WTC11 (cell line): ENCODE measurements around the gene CALCA. TPM values are rescaled to one million over a fixed set of nuclear protein-coding genes. Genes with fewer than 3 reads are reported as not detected.

Experiments
- ATAC-seq: fragments of 200-7000 bp; cut with Tn5 transposase; 2 replicates; pipeline ENCODE4 v1.10.0; 2021; ENCODE audit warnings: mild to moderate bottlenecking, moderate library complexity
- Bru-seq: library from RNA; stranded (reverse); fragments of 400-500 nt; gene quantifications from one replicate; lab custom pipeline; 2021; lab: Mats Ljungman, UMichigan
- CTCF ChIA-PET: fragments of 300-600 bp; sonication (Branson Sonifier 250); formaldehyde crosslinking; loops from one replicate; lab custom pipeline; 2021; ENCODE audit warnings: antibody characterized with exemption; lab: Charles Lee
- POLR2A ChIA-PET: fragments of 350-600 bp; sonication (Branson Sonifier 250); formaldehyde crosslinking; loops from one replicate; lab custom pipeline; 2021; ENCODE audit warnings: antibody characterized with exemption; lab: Charles Lee
- DNase-seq: peaks from one replicate; pipeline ENCODE4 v3.0.0; 2021; ENCODE audit warnings: low spot score
- H3K27ac Mint-ChIP-seq: 2 replicates; pipeline ENCODE4 v1.8.0; 2021; ENCODE audit warnings: mixed read lengths
- H3K27me3 Mint-ChIP-seq: 2 replicates; pipeline ENCODE4 v1.8.0; 2021; ENCODE audit warnings: low read depth, mild to moderate bottlenecking, moderate library complexity, mixed read lengths
- H3K36me3 Mint-ChIP-seq: 2 replicates; pipeline ENCODE4 v1.8.0; 2021; ENCODE audit warnings: mixed read lengths
- H3K4me1 Mint-ChIP-seq: 2 replicates; pipeline ENCODE4 v1.8.0; 2022; ENCODE audit warnings: mixed read lengths
- H3K4me3 Mint-ChIP-seq: 2 replicates; pipeline ENCODE4 v1.8.0; 2021; ENCODE audit warnings: mild to moderate bottlenecking, moderate library complexity, mixed read lengths
- H3K9me3 Mint-ChIP-seq: 2 replicates; pipeline ENCODE4 v1.8.0; 2021; ENCODE audit warnings: mixed read lengths
- CREM ChIP-seq: sonication (generic); formaldehyde crosslinking; IDR thresholded peaks from 2 replicates; pipeline ENCODE4 v1.8.1; 2022; ENCODE audit warnings: mild to moderate bottlenecking, missing genetic modification reagents, moderate library complexity
- FOXK1 ChIP-seq: sonication (generic); formaldehyde crosslinking; IDR thresholded peaks from 2 replicates; pipeline ENCODE4 v1.8.0; 2022; ENCODE audit warnings: mild to moderate bottlenecking, moderate library complexity, missing genetic modification reagents
- HMGA2 ChIP-seq: fragments of 250-450 bp; sonication (Bioruptor Pico); IDR thresholded peaks from 2 replicates; pipeline ENCODE4 v1.4.0; 2021; ENCODE audit warnings: mild to moderate bottlenecking, moderate library complexity
- JAZF1 ChIP-seq: fragments of 250-450 bp; sonication (Bioruptor Pico); IDR thresholded peaks from 2 replicates; pipeline ENCODE4 v1.9.0; 2021; ENCODE audit warnings: moderate library complexity, mild to moderate bottlenecking, inconsistent platforms
- NFATC4 ChIP-seq: fragments of 250-450 bp; sonication (Bioruptor Pico); IDR thresholded peaks from 2 replicates; pipeline ENCODE4 v1.9.0; 2021; ENCODE audit warnings: mild to moderate bottlenecking
- SMAD3 ChIP-seq: sonication (generic); formaldehyde crosslinking; IDR thresholded peaks from 2 replicates; pipeline ENCODE4 v1.8.0; 2022; ENCODE audit warnings: missing genetic modification reagents, mild to moderate bottlenecking, borderline replicate concordance
- SOX15 ChIP-seq: fragments of 250-450 bp; sonication (Bioruptor Pico); IDR thresholded peaks from 2 replicates; pipeline ENCODE4 v1.9.0; 2021; ENCODE audit warnings: mild to moderate bottlenecking
- TEAD4 ChIP-seq: sonication (generic); formaldehyde crosslinking; IDR thresholded peaks from 2 replicates; pipeline ENCODE4 v1.8.0; 2022; ENCODE audit warnings: mild to moderate bottlenecking, missing genetic modification reagents
- ZNF138 ChIP-seq: sonication (generic); formaldehyde crosslinking; conservative IDR thresholded peaks from 2 replicates; pipeline ENCODE4 v1.8.1; 2022; ENCODE audit warnings: mild to moderate bottlenecking, moderate library complexity, missing genetic modification reagents
- ZNF232 ChIP-seq: sonication (generic); formaldehyde crosslinking; IDR thresholded peaks from 2 replicates; pipeline ENCODE4 v1.8.0; 2022; ENCODE audit warnings: mild to moderate bottlenecking, missing genetic modification reagents
- ZNF317 ChIP-seq: sonication (generic); formaldehyde crosslinking; IDR thresholded peaks from 2 replicates; pipeline ENCODE4 v1.8.1; 2023; ENCODE audit warnings: low read depth, mild to moderate bottlenecking, moderate library complexity, missing genetic modification reagents, borderline replicate concordance
- ZNF396 ChIP-seq: fragments of 250-450 bp; sonication (Bioruptor Pico); IDR thresholded peaks from 2 replicates; pipeline ENCODE4 v1.8.0; 2021; ENCODE audit warnings: mild to moderate bottlenecking, moderate library complexity, borderline replicate concordance
- ZNF416 ChIP-seq: fragments of 250-450 bp; sonication (Bioruptor Pico); IDR thresholded peaks from 2 replicates; pipeline ENCODE4 v1.9.0; 2021; ENCODE audit warnings: mild to moderate bottlenecking, inconsistent platforms
- long read RNA-seq, 3 experiments: library from RNA in 1 of 3; library from capped mRNA in 1 of 3; library from polyadenylated mRNA in 1 of 3; unstranded in 2 of 3; stranded (forward) in 1 of 3; transcript quantifications; one replicate each; pipeline ENCODE4 v2.0.0, GENCODE V29; 2021
- total RNA-seq: library from RNA; stranded (reverse); gene quantifications from 3 replicates; pipeline ENCODE4 v1.2.3, GENCODE V29; 2021
- TF ChIP-seq, protein P1 (sequence below): sonication (generic); formaldehyde crosslinking; IDR thresholded peaks from 2 replicates; pipeline ENCODE4 v1.8.0; 2022; ENCODE audit warnings: mild to moderate bottlenecking, missing genetic modification reagents
- TF ChIP-seq, protein P2 (sequence below): sonication (generic); formaldehyde crosslinking; IDR thresholded peaks from 2 replicates; pipeline ENCODE4 v1.8.1; 2023; ENCODE audit warnings: mild to moderate bottlenecking, missing genetic modification reagents
- TF ChIP-seq, protein P3 (sequence below): fragments of 250-450 bp; sonication (Bioruptor Pico); IDR thresholded peaks from 2 replicates; pipeline ENCODE4 v1.9.0; 2021; ENCODE audit warnings: mild to moderate bottlenecking
- TF ChIP-seq, protein P4 (sequence below): fragments of 250-450 bp; sonication (Bioruptor Pico); IDR thresholded peaks from 2 replicates; pipeline ENCODE4 v2.1.2; 2022; ENCODE audit warnings: mild to moderate bottlenecking, moderate library complexity
- TF ChIP-seq, protein P5 (sequence below): sonication (generic); formaldehyde crosslinking; IDR thresholded peaks from 2 replicates; pipeline ENCODE4 v1.8.1; 2023; ENCODE audit warnings: mild to moderate bottlenecking, missing genetic modification reagents
- TF ChIP-seq, protein P6 (sequence below): fragments of 250-450 bp; sonication (Bioruptor Pico); IDR thresholded peaks from 2 replicates; pipeline ENCODE4 v1.8.0; 2021; ENCODE audit warnings: mild to moderate bottlenecking
- TF ChIP-seq, protein P7 (sequence below): sonication (generic); formaldehyde crosslinking; IDR thresholded peaks from 2 replicates; pipeline ENCODE4 v1.8.0; 2022; ENCODE audit warnings: mild to moderate bottlenecking, missing genetic modification reagents

CALCA gene, protein sequence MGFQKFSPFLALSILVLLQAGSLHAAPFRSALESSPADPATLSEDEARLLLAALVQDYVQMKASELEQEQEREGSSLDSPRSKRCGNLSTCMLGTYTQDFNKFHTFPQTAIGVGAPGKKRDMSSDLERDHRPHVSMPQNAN
- total RNA-seq, result 0.41 to 0.62 TPM (median 0.42 TPM) in 3 replicates
- percentile 16 among the genes with signal in this experiment for Bru-seq, nascent RNA
- long read RNA-seq, experiment 1, partial matches to known transcripts, result 0 of 1 reads
- long read RNA-seq, experiment 1, other reads (novel, unspliced or antisense), result 1 of 1 reads
- long read RNA-seq, experiment 2, result 0 reads
- long read RNA-seq, experiment 3, result 0 reads

DNA sequence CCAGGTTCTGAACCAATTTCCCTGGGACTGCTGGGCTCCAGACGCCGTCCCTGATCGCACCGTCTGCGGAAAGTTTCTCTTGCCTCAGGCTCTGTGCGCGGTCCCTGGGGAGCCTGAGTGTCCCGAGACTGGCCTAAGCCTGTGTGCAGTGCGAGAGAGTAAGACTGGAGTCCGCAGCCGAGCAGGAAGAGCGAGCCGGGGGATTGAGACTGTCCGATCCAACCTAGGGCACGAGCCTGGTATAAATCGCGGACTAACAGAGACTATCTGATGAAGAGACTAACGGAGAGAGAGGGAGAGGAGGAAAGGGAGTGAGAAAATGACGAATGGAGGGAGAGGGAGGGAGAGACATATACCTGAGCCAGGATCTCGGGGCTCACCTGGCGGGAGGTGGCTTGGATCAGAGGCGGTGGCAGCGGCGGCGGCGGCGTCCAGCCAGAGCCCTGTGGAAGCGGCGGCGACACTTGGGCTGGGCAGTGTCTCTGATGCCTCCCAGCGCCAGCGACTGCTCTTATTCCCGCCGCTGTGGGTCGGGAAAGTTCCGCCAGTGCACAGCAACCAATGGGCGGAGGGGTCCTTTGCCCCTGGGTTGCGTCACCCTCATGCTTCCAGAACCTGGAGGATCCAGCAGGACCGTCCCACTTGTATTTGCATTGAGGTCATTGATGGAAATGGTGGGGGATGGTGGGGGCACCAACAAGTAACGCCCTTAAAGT lies at the start of gene CALCA:
Gene CALCA, minus strand, starts transcription at position 487 of the 716 bp plus-strand sequence. CDS start 1,159 bp downstream, outside the sequence.
- Mint-ChIP-seq H3K4me1 (peaks cover 52% of the 10 kb centered on the region), H3K27me3 (peaks cover 95% of the 10 kb centered on the region), H3K9me3 (no peaks in the 10 kb centered on the region), H3K36me3 (no peaks in the 10 kb centered on the region), H3K27ac (no peak within 1 kb of the TSS), H3K4me3 (peak within 1 kb of the TSS; percentile 71)
- peak; percentile 3; the same call in 1 of the 2 replicates for ATAC-seq
- peak; percentile 67 for DNase-seq
- ChIA-PET POLR2A (interaction anchor here (0.7 kb wide), 1 partner anchor 25 kb away, joined by 9 read pairs; no protein-coding TSS in a partner anchor), CTCF (interaction anchor here (0.9 to 5.3 kb wide), 8 partner anchors 35 to 219 kb away, joined by 3 to 116 read pairs (median 14); partner anchors contain the start of gene CALCB)
- TF ChIP-seq, protein P1, sequence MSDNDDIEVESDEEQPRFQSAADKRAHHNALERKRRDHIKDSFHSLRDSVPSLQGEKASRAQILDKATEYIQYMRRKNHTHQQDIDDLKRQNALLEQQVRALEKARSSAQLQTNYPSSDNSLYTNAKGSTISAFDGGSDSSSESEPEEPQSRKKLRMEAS (CRISPR knock-in tag), result peak; percentile 29; the same call in 1 of the 2 replicates
- no peak for TF ChIP-seq TEAD4

DNA sequence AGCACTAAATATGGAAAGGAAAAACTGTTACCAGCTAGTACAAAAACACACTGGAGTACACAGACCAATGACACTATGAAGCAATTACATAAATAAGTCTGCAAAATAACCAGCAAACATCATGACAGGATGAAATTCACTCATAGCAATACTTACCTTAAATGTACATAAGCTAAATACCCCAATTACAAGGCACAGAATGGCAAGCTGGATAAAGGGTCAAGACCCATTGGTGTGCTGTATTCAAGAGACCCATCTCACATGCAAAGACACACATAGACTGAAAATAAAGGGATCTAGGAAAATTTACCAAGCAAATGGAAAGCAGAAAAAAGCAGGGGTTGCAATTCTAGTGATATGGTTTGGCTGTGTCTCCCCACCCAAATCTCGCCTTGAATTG lies 44.0 kb upstream of the CALCA start:
- CTCF ChIA-PET, result interaction anchor here (0.8 to 1.3 kb wide), 2 partner anchors 11 to 42 kb away, joined by 3 to 6 read pairs; no protein-coding TSS in a partner anchor
- H3K4me1 Mint-ChIP-seq, result no peaks in the 10 kb centered on the region
- DNase-seq (no peak), ATAC-seq (no peak)
- H3K27ac Mint-ChIP-seq, result no peak overlapping the region
- no peak overlapping the region for H3K4me3 Mint-ChIP-seq
- no peak for TF ChIP-seq ZNF416 (CRISPR knock-in tag)
- no peak for TF ChIP-seq CREM (CRISPR knock-in tag)
- no peak for TF ChIP-seq ZNF396
- TF ChIP-seq, protein P2, sequence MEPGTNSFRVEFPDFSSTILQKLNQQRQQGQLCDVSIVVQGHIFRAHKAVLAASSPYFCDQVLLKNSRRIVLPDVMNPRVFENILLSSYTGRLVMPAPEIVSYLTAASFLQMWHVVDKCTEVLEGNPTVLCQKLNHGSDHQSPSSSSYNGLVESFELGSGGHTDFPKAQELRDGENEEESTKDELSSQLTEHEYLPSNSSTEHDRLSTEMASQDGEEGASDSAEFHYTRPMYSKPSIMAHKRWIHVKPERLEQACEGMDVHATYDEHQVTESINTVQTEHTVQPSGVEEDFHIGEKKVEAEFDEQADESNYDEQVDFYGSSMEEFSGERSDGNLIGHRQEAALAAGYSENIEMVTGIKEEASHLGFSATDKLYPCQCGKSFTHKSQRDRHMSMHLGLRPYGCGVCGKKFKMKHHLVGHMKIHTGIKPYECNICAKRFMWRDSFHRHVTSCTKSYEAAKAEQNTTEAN (CRISPR knock-in tag), result no peak
- no peak for TF ChIP-seq NFATC4 (CRISPR knock-in tag)
- TF ChIP-seq, protein P3, sequence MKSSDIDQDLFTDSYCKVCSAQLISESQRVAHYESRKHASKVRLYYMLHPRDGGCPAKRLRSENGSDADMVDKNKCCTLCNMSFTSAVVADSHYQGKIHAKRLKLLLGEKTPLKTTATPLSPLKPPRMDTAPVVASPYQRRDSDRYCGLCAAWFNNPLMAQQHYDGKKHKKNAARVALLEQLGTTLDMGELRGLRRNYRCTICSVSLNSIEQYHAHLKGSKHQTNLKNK (CRISPR knock-in tag), result no peak
- TF ChIP-seq, protein P4, sequence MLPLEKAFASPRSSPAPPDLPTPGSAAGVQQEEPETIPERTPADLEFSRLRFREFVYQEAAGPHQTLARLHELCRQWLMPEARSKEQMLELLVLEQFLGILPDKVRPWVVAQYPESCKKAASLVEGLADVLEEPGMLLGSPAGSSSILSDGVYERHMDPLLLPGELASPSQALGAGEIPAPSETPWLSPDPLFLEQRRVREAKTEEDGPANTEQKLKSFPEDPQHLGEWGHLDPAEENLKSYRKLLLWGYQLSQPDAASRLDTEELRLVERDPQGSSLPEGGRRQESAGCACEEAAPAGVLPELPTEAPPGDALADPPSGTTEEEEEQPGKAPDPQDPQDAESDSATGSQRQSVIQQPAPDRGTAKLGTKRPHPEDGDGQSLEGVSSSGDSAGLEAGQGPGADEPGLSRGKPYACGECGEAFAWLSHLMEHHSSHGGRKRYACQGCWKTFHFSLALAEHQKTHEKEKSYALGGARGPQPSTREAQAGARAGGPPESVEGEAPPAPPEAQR (CRISPR knock-in tag), result no peak
- H3K9me3 Mint-ChIP-seq, result peaks cover 64% of the 10 kb centered on the region
- peaks cover 25% of the 10 kb centered on the region for H3K36me3 Mint-ChIP-seq
- POLR2A ChIA-PET, result no interaction called here
- H3K27me3 Mint-ChIP-seq, result peaks cover 4% of the 10 kb centered on the region

DNA sequence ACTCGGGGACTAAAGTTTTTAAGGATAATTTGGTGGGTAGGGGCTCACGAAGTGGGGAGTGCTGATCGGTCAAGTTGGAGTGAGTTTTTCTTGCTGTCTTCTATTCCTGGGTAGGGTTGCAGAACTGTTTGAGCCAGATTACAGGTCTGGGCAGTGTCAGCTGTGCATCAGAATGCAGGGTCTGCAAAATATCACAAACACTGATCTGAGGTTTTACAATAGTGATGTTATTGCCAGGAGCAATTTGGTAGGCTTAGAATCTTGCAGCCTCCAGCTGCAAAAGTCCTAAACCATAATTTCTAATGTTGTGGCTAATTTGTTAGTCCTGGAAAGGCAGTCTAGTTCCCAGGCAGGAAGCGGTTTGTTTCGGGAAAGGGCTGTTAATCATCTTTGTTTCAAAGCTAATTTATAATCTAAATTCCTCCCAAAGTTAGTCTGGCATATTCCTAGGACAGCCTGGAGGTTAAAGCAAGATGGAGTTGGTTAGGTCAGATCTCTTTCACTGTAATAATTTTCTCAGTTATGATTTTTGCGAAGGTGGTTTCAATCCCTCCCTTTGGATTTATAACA lies 39.7 kb upstream of the CALCA start:
- H3K9me3 Mint-ChIP-seq, result peaks cover 21% of the 10 kb centered on the region
- ATAC-seq (no peak), DNase-seq (no peak)
- no peaks in the 10 kb centered on the region for H3K27me3 Mint-ChIP-seq
- POLR2A ChIA-PET, result no interaction called here
- CTCF ChIA-PET, result interaction anchor here (0.8 to 1.9 kb wide), 4 partner anchors 36 to 63 kb away, joined by 3 to 9 read pairs (median 4); no protein-coding TSS in a partner anchor
- H3K27ac Mint-ChIP-seq, result no peak overlapping the region
- no peaks in the 10 kb centered on the region for H3K4me1 Mint-ChIP-seq
- H3K36me3 Mint-ChIP-seq, result peaks cover 15% of the 10 kb centered on the region
- no peak overlapping the region for H3K4me3 Mint-ChIP-seq
- no peak for TF ChIP-seq SOX15 (CRISPR knock-in tag)
- TF ChIP-seq, protein P5, sequence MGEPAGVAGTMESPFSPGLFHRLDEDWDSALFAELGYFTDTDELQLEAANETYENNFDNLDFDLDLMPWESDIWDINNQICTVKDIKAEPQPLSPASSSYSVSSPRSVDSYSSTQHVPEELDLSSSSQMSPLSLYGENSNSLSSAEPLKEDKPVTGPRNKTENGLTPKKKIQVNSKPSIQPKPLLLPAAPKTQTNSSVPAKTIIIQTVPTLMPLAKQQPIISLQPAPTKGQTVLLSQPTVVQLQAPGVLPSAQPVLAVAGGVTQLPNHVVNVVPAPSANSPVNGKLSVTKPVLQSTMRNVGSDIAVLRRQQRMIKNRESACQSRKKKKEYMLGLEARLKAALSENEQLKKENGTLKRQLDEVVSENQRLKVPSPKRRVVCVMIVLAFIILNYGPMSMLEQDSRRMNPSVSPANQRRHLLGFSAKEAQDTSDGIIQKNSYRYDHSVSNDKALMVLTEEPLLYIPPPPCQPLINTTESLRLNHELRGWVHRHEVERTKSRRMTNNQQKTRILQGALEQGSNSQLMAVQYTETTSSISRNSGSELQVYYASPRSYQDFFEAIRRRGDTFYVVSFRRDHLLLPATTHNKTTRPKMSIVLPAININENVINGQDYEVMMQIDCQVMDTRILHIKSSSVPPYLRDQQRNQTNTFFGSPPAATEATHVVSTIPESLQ, result no peak
- no peak for TF ChIP-seq JAZF1 (CRISPR knock-in tag)
- no peak for TF ChIP-seq FOXK1
- TF ChIP-seq SMAD3 (CRISPR knock-in tag), result no peak
- TF ChIP-seq, protein P6, sequence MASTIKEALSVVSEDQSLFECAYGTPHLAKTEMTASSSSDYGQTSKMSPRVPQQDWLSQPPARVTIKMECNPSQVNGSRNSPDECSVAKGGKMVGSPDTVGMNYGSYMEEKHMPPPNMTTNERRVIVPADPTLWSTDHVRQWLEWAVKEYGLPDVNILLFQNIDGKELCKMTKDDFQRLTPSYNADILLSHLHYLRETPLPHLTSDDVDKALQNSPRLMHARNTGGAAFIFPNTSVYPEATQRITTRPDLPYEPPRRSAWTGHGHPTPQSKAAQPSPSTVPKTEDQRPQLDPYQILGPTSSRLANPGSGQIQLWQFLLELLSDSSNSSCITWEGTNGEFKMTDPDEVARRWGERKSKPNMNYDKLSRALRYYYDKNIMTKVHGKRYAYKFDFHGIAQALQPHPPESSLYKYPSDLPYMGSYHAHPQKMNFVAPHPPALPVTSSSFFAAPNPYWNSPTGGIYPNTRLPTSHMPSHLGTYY (CRISPR knock-in tag), result no peak
- TF ChIP-seq ZNF416 (CRISPR knock-in tag), result no peak
- TF ChIP-seq HMGA2, result no peak
- TF ChIP-seq ZNF138 (CRISPR knock-in tag), result no peak
- TF ChIP-seq, protein P7, sequence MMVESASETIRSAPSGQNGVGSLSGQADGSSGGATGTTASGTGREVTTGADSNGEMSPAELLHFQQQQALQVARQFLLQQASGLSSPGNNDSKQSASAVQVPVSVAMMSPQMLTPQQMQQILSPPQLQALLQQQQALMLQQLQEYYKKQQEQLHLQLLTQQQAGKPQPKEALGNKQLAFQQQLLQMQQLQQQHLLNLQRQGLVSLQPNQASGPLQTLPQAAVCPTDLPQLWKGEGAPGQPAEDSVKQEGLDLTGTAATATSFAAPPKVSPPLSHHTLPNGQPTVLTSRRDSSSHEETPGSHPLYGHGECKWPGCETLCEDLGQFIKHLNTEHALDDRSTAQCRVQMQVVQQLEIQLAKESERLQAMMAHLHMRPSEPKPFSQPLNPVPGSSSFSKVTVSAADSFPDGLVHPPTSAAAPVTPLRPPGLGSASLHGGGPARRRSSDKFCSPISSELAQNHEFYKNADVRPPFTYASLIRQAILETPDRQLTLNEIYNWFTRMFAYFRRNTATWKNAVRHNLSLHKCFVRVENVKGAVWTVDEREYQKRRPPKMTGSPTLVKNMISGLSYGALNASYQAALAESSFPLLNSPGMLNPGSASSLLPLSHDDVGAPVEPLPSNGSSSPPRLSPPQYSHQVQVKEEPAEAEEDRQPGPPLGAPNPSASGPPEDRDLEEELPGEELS (CRISPR knock-in tag), result no peak
- no peak for TF ChIP-seq ZNF232 (CRISPR knock-in tag)
- no peak for TF ChIP-seq ZNF317
